OCI-LY3 (cell line): ENCODE measurements around the gene KDM4E.

Experiments used
- H2AFZ ChIP-seq: fragments of 200-600, 300-600 bp; shearing (Covaris generic); 2 replicates; pipeline ENCODE4 v1.6.0; 2014; ENCODE audit warnings: antibody characterized with exemption, low read depth, low read length
- H3K27ac ChIP-seq: fragments of 200-600, 300-600 bp; sonication (generic); 2 replicates; pipeline ENCODE4 v1.5.1; 2014; ENCODE audit warnings: mild to moderate bottlenecking, low read length, moderate library complexity, mixed read lengths
- H3K27me3 ChIP-seq: fragments of 200-600, 300-600 bp; sonication (generic); 2 replicates; pipeline ENCODE4 v1.6.1; 2014; ENCODE audit warnings: low read depth, low read length, mixed read lengths
- H3K36me3 ChIP-seq: fragments of 200-600, 300-600 bp; sonication (generic); replicated peaks from 2 replicates; pipeline ENCODE3; 2014; ENCODE audit warnings: low read depth, low read length, mixed read lengths
- H3K4me1 ChIP-seq: fragments of 300-600, 200-600 bp; sonication (generic); 2 replicates; pipeline ENCODE4 v1.6.1; 2014; ENCODE audit warnings: low read length, mixed read lengths
- H3K4me2 ChIP-seq: fragments of 200-600, 300-600 bp; sonication (generic); 2 replicates; pipeline ENCODE4 v1.6.1; 2014; ENCODE audit warnings: low read length, mixed read lengths
- H3K4me3 ChIP-seq: fragments of 300-600, 200-600 bp; sonication (generic); 2 replicates; pipeline ENCODE4 v1.5.1; 2014; ENCODE audit warnings: antibody characterized with exemption, mild to moderate bottlenecking, low read length, moderate library complexity
- H3K79me2 ChIP-seq: fragments of 300-600, 200-600 bp; shearing (Covaris generic); 2 replicates; pipeline ENCODE4 v1.6.1; 2014; ENCODE audit warnings: mild to moderate bottlenecking, low read length, mixed read lengths
- H3K9ac ChIP-seq: fragments of 300-600, 200-600 bp; shearing (Covaris generic); 2 replicates; pipeline ENCODE4 v1.6.0; 2014; ENCODE audit warnings: mild to moderate bottlenecking, low read length, moderate library complexity
- H3K9me3 ChIP-seq: fragments of 200-600, 300-600 bp; shearing (Covaris generic); 2 replicates; pipeline ENCODE4 v1.6.1; 2014; ENCODE audit warnings: low read length, mixed read lengths; ENCODE audit not compliant: insufficient read depth
- H4K20me1 ChIP-seq: fragments of 200-600, 300-600 bp; sonication (generic); 2 replicates; pipeline ENCODE4 v1.6.1; 2016; ENCODE audit warnings: low read length, mixed read lengths; ENCODE audit not compliant: insufficient read depth
- CTCF ChIP-seq: fragments of 200-600, 300-600 bp; sonication (generic); IDR thresholded peaks from 2 replicates; pipeline ENCODE4 v1.5.1; 2014; ENCODE audit warnings: antibody characterized with exemption, low read length, low read depth
- EZH2phosphoT487 ChIP-seq: fragments of 200-600 bp; shearing (Covaris generic); IDR thresholded peaks from 2 replicates; pipeline ENCODE4 v1.6.1; 2018; ENCODE audit warnings: antibody characterized with exemption, mixed run types, low read depth

The KDM4E gene

GRCh38 chr11:95024958-95025357 is at the start of gene KDM4E:
Gene KDM4E, plus strand, starts transcription at chr11:95025258. Its CDS starts 300 bp downstream, at chr11:95025558.
- Histone ChIP-seq H3K36me3 (no peaks in the 10 kb centered on the region), H3K27me3 (no peaks in the 10 kb centered on the region), H3K9me3 (no peaks in the 10 kb centered on the region), H4K20me1 (no peaks in the 10 kb centered on the region), H3K27ac (no peak within 1 kb of the TSS), H3K4me1 (no peaks in the 10 kb centered on the region), H3K4me3 (no peak within 1 kb of the TSS), H2AFZ (no peak within 1 kb of the TSS), H3K79me2 (no peaks in the 10 kb centered on the region), H3K4me2 (no peak within 1 kb of the TSS), H3K9ac (no peak within 1 kb of the TSS)
- TF ChIP-seq EZH2phosphoT487 = no peak
- no peak for TF ChIP-seq CTCF

GRCh38 chr11:94975599-94975998 is 49.5 kb upstream of the KDM4E start:
- no peaks in the 10 kb centered on the region for H3K27me3 ChIP-seq
- no peaks in the 10 kb centered on the region for H4K20me1 ChIP-seq
- H3K9ac ChIP-seq = no peak overlapping the region
- H3K4me2 ChIP-seq = no peak overlapping the region
- peaks cover 8% of the 10 kb centered on the region for H3K4me1 ChIP-seq
- no peaks in the 10 kb centered on the region for H3K9me3 ChIP-seq
- TF ChIP-seq EZH2phosphoT487 (no peak), CTCF (no peak)
- H2AFZ ChIP-seq = no peak overlapping the region
- H3K27ac ChIP-seq = no peak overlapping the region
- peaks cover 17% of the 10 kb centered on the region for H3K79me2 ChIP-seq
- no peak overlapping the region for H3K4me3 ChIP-seq
- peaks cover 8% of the 10 kb centered on the region for H3K36me3 ChIP-seq

GRCh38 chr11:94987378-94987777 is 37.7 kb upstream of the KDM4E start:
- Histone ChIP-seq H3K9ac (no peak overlapping the region), H3K4me2 (no peak overlapping the region), H3K79me2 (no peaks in the 10 kb centered on the region), H3K9me3 (no peaks in the 10 kb centered on the region), H3K27ac (no peak overlapping the region), H3K4me1 (no peaks in the 10 kb centered on the region), H4K20me1 (no peaks in the 10 kb centered on the region), H3K36me3 (no peaks in the 10 kb centered on the region), H2AFZ (no peak overlapping the region), H3K4me3 (no peak overlapping the region), H3K27me3 (no peaks in the 10 kb centered on the region)
- TF ChIP-seq CTCF = no peak

GRCh38 chr11:94988748-94989147 is 36.3 kb upstream of the KDM4E start:
- Histone ChIP-seq H3K4me2 (no peak overlapping the region), H3K27ac (no peak overlapping the region), H3K9me3 (no peaks in the 10 kb centered on the region), H3K27me3 (no peaks in the 10 kb centered on the region), H3K79me2 (no peaks in the 10 kb centered on the region), H3K9ac (no peak overlapping the region), H4K20me1 (no peaks in the 10 kb centered on the region), H3K36me3 (no peaks in the 10 kb centered on the region), H2AFZ (no peak overlapping the region), H3K4me3 (no peak overlapping the region), H3K4me1 (no peaks in the 10 kb centered on the region)
- no peak for TF ChIP-seq EZH2phosphoT487
- no peak for TF ChIP-seq CTCF
